NCI-H2171 (cell line): ENCODE results near the gene TST.

Experiments used
- DNase-seq: peaks from one replicate; lab custom pipeline; 2025; lab: John Stamatoyannopoulos, UW

Gene TST

GRCh38 chr22:36982136-36982535 is 37.1 kb downstream of the TST start:
- no peak for DNase-seq

GRCh38 chr22:36981247-36981775 is 37.9 kb downstream of the TST start:
- no peak for DNase-seq

DNA sequence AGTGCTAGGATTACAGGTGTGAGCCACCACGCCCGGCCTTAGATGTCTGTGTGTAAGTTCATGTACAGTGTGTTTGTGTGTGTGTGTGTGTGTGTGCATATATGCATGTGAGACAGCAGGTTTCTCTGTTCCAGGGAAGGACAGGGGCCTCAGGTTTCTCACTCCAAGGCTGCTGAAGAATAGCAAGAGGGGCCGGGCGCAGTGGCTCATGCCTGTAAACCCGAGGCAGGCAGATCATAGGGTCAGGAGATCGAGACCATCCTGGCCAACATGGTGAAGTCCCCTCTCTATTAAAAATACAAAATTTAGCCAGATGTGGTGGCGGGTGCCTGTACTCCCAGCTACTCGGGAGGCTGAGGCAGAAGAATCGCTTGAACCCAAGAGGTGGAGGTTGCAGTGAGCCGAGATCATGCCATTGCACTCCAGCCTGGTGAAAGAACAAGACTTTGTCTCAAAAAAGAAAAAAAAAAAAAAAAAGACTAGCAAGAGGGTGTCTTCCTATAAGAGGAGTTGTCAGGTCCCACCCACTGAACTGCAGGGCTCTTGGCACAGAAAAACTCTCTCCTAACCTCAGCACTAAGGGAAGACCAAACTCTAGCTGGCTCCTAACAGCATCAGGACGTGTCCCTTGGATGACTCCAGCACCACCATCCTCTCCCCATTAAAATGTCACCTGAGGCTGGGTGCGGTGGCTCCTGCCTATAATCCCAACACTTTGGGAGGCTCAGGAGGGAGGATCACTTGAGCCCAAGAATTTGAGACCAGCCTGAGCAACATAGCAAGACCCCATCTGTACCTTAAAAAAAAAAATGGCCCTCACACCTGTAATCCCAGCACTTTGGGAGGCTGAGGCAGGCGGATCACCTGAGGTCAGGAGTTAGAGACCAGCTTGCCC is 40.0 kb downstream of the TST start:
- no peak for DNase-seq

DNA sequence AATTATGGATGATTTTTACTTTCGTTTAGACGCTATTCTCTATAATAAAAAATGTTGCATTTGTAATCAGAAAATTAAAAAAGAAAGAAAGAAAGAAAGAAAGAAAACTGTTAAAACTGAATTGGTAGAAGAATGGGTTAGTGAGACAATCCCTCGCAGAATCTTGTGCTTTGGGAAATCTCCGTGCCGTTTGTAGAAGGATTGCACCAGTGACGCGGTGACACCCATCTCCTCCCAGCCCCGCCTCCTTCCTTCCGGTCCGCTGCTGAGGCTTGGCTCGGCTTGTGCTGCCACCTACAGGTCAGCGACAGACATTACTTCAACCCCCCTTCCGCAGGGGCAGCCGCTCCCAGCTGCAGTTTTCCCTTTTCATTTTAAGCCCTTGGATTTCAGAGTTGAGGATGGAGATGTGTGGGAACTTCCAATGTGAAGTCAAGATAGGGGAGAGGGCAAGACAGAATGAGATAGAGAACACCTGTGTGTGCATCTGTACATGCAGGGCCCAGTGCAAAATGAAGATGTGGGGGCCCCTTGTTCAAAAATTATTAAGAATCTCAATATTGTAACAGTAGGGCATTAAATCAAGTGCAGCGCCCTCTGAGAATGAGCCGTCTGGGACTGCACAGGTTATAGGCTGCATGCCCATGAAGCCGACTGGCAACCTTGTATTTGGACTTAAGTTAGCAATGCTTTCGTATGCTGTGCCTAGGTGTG is 41.1 kb downstream of the TST start:
- DNase-seq = peak; percentile 92

GRCh38 chr22:36977401-36977861 is 41.8 kb downstream of the TST start:
- DNase-seq = no peak

GRCh38 chr22:36976606-36977005 is 42.6 kb downstream of the TST start:
- DNase-seq = no peak

DNA sequence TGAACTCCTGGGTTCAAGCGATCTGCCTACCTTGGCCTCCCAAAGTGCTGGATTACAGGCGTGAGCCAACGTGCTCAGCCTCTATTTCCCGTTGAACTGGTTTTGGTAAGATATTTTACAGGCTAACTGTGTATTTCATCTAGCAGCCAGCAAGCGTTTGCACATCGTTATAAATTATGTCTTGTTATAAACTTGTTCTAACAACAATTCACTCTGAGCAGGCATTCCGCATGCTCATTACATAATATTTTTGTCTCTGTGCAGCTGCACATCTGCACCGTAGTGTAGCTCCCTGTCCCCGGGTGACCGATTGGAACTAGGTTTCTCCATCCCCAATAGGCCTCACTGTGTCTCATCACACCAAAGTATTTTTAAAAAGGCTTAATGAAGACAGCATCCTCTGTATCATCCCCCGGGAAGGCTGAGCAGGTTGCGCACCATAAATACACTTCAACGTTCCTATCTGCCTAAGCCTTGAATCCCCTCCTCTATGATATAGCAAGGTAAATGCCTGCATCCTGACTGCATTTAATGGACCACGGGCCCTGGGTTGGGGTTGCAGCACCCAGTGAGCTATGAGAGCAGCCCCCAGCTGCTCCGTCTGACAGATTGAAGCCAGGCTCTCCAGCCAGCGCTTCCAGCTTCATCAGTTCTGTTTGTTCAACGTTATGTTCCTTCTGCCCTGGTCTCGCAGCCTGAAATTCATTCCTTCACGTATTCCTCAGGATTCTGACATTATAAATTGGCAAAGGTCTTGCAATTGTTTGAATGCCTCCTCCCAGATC is 47.7 kb downstream of the TST start:
- DNase-seq = no peak

GRCh38 chr22:36968249-36968964 is 50.8 kb downstream of the TST start:
- no peak for DNase-seq

DNA sequence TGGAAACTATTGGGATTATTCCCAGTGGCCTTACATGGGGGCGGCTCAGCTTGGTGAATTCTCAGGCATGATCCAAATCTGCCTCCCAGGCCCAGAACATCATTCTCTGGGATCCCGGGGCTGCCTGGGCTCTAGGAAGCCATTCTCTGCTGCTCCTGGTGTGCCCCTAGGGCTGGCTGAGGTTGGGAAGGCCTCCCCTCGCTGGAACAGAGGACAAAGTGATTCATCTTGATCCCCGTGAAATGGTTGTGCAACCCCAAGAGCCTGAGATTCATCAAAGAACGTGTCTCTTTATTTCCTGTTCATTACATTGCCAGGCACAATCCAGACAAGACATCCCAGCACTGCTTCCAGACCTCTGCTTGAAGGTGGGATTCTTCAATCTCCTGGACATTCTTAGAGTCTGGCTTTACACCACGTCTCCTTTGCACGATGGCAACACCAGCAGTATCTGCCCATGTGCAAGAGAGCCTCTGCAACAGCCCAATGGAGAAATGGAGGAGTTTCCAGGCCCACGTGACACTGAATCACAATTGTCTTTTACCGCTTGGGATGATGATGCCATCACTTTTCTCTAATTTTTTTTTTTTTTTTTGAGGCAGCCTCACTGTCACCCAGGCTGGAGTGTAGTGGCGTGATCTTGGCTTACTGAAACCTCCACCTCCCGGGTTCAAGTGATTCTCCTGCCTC is 52.3 kb downstream of the TST start:
- DNase-seq = no peak

GRCh38 chr22:36965696-36966095 is 53.6 kb downstream of the TST start:
- DNase-seq = no peak

DNA sequence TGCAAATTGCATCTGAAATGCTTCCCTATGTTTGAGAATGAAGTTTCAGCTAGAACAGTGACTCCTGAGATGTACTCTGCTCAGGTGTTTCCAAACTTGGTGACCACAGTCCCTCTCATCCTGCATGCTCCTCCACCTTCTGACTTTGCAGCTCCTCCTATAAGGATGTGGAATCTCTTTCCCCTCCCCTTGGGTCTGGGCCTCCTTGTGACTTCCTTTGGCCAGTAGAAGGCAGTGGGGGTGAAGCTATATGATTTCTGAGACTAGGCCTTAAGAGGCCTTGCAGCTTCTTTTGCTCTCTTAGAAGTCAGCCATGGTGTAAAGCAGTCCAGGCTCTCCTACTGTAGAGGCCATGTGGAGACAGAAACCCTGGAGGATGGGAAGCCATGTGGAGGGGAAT is 55.1 kb downstream of the TST start:
- no peak for DNase-seq

DNA sequence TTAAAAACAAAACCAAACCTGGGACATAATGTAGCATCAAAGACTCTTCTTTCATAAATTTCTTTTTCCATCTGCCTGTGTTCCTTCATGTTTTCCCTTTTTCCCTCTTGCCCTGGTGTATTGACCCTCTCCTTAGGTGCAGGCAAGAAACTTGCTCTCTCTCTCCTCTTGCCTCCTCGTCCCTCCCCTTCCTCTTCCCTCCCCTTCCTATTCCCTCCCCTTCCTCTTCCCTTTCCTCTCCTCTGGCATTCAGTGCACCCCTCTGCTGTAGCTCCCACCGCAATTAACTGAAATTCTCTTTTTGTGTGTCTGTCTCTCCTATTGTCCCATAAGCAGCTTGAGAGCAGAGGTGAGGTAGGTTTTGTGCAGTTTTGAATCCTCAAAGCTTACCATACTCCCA is 55.9 kb downstream of the TST start:
- DNase-seq = no peak

DNA sequence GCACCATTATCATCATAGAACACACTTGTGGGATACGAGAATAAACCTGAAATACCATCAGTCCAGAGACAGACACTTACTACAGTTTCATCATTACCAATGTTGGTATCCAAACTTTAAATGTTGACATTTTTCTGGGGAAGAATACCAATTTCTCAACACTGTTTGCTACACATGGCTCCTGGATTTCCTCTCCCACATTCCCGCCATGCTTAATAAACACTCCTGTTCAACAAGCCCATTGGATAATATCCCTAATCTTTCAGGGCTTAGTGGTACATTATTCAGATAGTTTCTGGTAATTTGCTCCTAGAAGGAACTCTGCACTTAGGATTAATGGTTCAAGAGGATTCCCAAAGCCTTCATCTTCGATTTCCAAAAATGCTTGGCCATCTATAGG is 57.6 kb downstream of the TST start:
- DNase-seq = no peak
